GM12878 (cell line): ENCODE results near the gene GLG1.

Experiments
- CREB1 ChIP-seq: IDR thresholded peaks from 2 replicates; pipeline ENCODE4 v1.6.1; 2012; ENCODE audit warnings: low read depth, mild to moderate bottlenecking, inconsistent platforms
- POLR2AphosphoS5 ChIP-seq: IDR thresholded peaks from 2 replicates; pipeline ENCODE4 v1.6.1; 2011; ENCODE audit warnings: mild to moderate bottlenecking, low read length, inconsistent platforms
- SMC3 ChIP-seq: IDR thresholded peaks from 2 replicates; pipeline ENCODE4 v1.6.1; 2011; ENCODE audit warnings: low read length, improper control_type of control experiment, borderline replicate concordance
- TF ChIP-seq, protein P1 (sequence below): IDR thresholded peaks from 2 replicates; pipeline ENCODE4 v1.6.1; 2012; ENCODE audit warnings: low read length, inconsistent platforms
- TF ChIP-seq, protein P2 (sequence below), 3 experiments: IDR thresholded peaks in 2 of 3; conservative IDR thresholded peaks in 1 of 3; 2 replicates each; pipeline ENCODE4 v1.5.1; 2011; ENCODE audit warnings: low read depth in 3 of 3, low read length in 3 of 3, mild to moderate bottlenecking in 3 of 3, control low read depth in 2 of 3, moderate library complexity in 2 of 3, inconsistent platforms in 1 of 3, mixed read lengths in 1 of 3; ENCODE audit not compliant: control insufficient read depth in 2 of 3, insufficient read depth in 1 of 3; ENCODE audit errors: extremely low read depth in 1 of 3

DNA sequence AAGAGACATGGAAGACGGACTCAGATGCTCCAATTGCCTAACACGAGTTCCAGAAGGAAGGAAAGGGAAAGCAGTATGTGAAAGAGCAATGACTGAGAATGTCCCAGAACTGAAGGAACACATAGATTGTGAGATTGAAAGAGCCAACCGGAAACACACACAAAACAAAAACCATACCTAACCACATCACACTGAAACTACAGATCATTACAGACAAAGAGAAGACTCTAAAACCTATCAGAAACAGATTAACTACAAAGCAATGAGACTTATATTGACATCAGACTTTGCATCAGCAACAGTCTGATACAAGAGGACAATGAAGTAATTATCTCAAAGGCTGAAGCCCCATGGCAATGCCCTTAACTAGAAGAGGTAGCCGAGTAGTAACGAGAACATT lies 140.0 kb downstream of the GLG1 start:
- TF ChIP-seq, protein P1, sequence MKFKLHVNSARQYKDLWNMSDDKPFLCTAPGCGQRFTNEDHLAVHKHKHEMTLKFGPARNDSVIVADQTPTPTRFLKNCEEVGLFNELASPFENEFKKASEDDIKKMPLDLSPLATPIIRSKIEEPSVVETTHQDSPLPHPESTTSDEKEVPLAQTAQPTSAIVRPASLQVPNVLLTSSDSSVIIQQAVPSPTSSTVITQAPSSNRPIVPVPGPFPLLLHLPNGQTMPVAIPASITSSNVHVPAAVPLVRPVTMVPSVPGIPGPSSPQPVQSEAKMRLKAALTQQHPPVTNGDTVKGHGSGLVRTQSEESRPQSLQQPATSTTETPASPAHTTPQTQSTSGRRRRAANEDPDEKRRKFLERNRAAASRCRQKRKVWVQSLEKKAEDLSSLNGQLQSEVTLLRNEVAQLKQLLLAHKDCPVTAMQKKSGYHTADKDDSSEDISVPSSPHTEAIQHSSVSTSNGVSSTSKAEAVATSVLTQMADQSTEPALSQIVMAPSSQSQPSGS: no peak
- no peak for TF ChIP-seq SMC3
- TF ChIP-seq, protein P2, sequence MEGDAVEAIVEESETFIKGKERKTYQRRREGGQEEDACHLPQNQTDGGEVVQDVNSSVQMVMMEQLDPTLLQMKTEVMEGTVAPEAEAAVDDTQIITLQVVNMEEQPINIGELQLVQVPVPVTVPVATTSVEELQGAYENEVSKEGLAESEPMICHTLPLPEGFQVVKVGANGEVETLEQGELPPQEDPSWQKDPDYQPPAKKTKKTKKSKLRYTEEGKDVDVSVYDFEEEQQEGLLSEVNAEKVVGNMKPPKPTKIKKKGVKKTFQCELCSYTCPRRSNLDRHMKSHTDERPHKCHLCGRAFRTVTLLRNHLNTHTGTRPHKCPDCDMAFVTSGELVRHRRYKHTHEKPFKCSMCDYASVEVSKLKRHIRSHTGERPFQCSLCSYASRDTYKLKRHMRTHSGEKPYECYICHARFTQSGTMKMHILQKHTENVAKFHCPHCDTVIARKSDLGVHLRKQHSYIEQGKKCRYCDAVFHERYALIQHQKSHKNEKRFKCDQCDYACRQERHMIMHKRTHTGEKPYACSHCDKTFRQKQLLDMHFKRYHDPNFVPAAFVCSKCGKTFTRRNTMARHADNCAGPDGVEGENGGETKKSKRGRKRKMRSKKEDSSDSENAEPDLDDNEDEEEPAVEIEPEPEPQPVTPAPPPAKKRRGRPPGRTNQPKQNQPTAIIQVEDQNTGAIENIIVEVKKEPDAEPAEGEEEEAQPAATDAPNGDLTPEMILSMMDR (IDR thresholded peaks at IDR 0.05 in 2 of 3, conservative IDR thresholded peaks at IDR 0.05 in 1 of 3; ENCODE audit: control insufficient read depth in 2 of 3, extremely low read depth in 1 of 3, insufficient read depth in 1 of 3, low read depth in 3 of 3, low read length in 3 of 3): no peak
- no peak for TF ChIP-seq POLR2AphosphoS5
- TF ChIP-seq CREB1: peak; percentile 25; the same call in 1 of the 2 replicates
